Memory B cell (primary cell): ENCODE measurements around the gene LIMS1.

Source experiments
- ATAC-seq: fragments of 150-1000 bp; cut with Tn5 transposase; 2 replicates; pipeline ENCODE4 v1.10.0; 2021; ENCODE audit warnings: low read depth, mild to moderate bottlenecking, moderate library complexity
- DNase-seq, 2 donors: peaks; one replicate each; pipeline ENCODE4 v3.0.0; 2022; ENCODE audit warnings: low spot score in 2 of 2
- H3K27ac Mint-ChIP-seq: one replicate; pipeline ENCODE4 v1.8.0; 2022; ENCODE audit warnings: mild to moderate bottlenecking, moderate library complexity, mixed read lengths
- H3K27me3 Mint-ChIP-seq: one replicate; pipeline ENCODE4 v1.8.0; 2022; ENCODE audit warnings: mixed read lengths
- H3K36me3 Mint-ChIP-seq: one replicate; pipeline ENCODE4 v1.8.0; 2022; ENCODE audit warnings: mild to moderate bottlenecking, mixed read lengths
- H3K4me1 Mint-ChIP-seq: one replicate; pipeline ENCODE4 v1.8.0; 2022; ENCODE audit warnings: mixed read lengths
- H3K4me3 Mint-ChIP-seq: one replicate; pipeline ENCODE4 v1.8.0; 2022; ENCODE audit warnings: mild to moderate bottlenecking, moderate library complexity, mixed read lengths
- H3K9me3 Mint-ChIP-seq: one replicate; pipeline ENCODE4 v1.8.0; 2022; ENCODE audit warnings: mixed read lengths

Gene LIMS1

DNA sequence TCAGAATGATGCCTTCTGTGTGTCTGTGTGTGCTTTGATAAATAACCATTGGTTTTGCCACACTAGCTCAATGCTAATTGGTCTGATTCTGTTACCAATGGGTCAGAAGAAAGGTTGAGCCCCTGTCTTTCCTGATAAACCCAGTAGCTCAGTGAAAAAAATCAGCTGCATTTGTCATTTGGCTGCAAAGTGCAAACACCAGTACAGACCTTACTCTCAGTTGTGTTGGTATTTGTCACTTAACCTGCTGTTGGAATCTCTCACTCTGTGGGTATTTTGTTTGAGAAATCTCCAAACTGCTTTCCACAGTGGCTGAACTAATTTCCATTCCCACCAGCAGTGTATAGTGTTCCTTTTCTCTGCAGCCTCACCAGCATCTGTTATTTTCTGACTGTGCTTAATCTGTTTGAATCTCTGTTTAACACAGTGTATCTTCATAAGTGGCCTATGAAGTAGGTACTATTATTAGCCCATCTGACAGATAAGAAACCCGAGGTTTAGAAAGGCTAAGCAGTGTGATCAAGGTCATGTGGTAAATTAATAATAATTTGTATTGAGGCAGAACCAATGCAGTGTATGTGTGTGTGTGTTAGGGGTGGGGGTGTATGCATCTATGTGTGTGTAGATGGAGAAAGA lies 26.7 kb downstream of the LIMS1 start:
- ATAC-seq, result no peak
- no peaks in the 10 kb centered on the region for H3K27me3 Mint-ChIP-seq
- peaks cover 10% of the 10 kb centered on the region for H3K4me1 Mint-ChIP-seq
- no peak overlapping the region for H3K27ac Mint-ChIP-seq
- no peak for DNase-seq
- no peaks in the 10 kb centered on the region for H3K9me3 Mint-ChIP-seq
- H3K36me3 Mint-ChIP-seq, result peaks cover 5% of the 10 kb centered on the region
- no peak overlapping the region for H3K4me3 Mint-ChIP-seq

GRCh38 chr2:108562274-108562673 lies 28.0 kb downstream of the LIMS1 start:
- ATAC-seq (no peak), DNase-seq (no peak)
- Mint-ChIP-seq H3K4me3 (no peak overlapping the region), H3K27ac (no peak overlapping the region), H3K36me3 (peaks cover 5% of the 10 kb centered on the region), H3K27me3 (no peaks in the 10 kb centered on the region), H3K9me3 (no peaks in the 10 kb centered on the region), H3K4me1 (peaks cover 8% of the 10 kb centered on the region)

GRCh38 chr2:108564510-108564909 lies 30.2 kb downstream of the LIMS1 start:
- Mint-ChIP-seq H3K4me1 (peaks cover 14% of the 10 kb centered on the region), H3K36me3 (peaks cover 5% of the 10 kb centered on the region), H3K9me3 (no peaks in the 10 kb centered on the region), H3K27ac (no peak overlapping the region), H3K27me3 (no peaks in the 10 kb centered on the region), H3K4me3 (no peak overlapping the region)
- ATAC-seq (no peak), DNase-seq (no peak)

GRCh38 chr2:108565778-108566375 lies 31.6 kb downstream of the LIMS1 start:
- Mint-ChIP-seq H3K27ac (no peak overlapping the region), H3K36me3 (peaks cover 5% of the 10 kb centered on the region), H3K4me3 (no peak overlapping the region), H3K4me1 (peaks cover 13% of the 10 kb centered on the region), H3K9me3 (no peaks in the 10 kb centered on the region), H3K27me3 (no peaks in the 10 kb centered on the region)
- ATAC-seq, result peak; percentile 55
- DNase-seq, result no peak

DNA sequence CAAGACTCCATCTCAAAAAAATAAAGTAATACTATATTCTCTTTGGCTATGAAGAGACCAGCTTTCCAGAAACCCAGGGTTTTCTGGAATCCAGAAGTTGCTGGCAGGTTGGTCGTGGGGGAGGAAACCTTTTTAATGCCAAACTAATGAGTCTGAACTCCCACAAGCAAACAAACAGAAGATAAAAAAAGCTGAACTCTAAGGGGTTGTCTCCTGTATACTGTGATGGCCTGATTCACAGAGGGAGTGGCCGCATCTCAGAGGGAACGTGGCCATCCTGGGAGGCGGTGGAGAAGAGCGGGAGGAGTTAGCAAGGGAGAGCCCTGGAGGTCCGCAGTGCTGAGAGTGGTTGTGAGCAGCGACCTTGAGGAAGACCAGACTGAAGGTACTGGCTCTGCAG lies 36.1 kb downstream of the LIMS1 start:
- DNase-seq, result no peak
- Mint-ChIP-seq H3K36me3 (no peaks in the 10 kb centered on the region), H3K4me1 (peaks cover 32% of the 10 kb centered on the region)

DNA sequence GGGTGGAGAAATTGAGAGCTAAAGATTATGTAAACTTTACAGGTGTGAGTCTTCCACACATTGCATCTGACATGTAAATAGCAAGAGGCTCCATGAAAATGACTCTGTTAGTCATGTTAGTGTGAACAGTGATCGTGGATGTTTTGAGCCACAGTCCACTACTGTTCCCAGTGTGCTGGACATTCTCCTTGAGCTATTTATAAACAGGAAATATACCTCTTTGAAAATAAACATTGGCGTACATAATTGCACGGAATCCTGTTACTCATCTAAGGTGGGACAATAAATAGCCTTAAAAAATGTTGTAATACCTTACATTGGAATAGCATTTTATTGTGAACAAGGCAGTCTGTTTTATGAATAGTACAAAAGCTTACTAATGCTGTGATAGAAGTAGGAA lies 37.0 kb downstream of the LIMS1 start:
- H3K4me3 Mint-ChIP-seq, result no peak overlapping the region
- H3K27ac Mint-ChIP-seq, result no peak overlapping the region

More for the DNA sequence above, 36.1 kb downstream of the LIMS1 start:
- Mint-ChIP-seq H3K27me3 (no peaks in the 10 kb centered on the region), H3K27ac (no peak overlapping the region), H3K9me3 (no peaks in the 10 kb centered on the region), H3K4me3 (no peak overlapping the region)
- no peak for ATAC-seq

DNA sequence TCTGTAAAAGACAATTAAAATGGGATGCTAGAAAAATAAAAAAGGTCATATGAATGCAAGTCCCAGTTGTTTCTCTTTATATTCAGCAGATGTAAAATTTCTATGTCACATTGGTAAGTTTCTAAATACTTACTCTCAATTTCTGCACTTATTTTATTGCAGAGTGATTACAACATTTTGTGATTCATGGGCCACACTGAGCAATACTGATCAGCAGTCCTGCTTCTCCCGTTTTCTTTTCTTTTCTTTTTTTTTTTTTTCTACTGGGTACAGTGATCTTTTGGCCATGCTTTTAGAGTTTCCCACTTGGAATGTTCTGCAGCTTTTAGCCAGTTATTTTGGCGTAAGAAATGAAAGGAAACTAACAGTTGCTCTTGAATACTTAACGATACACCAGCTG lies 38.8 kb downstream of the LIMS1 start:
- no peak for ATAC-seq
- H3K4me1 Mint-ChIP-seq, result peaks cover 31% of the 10 kb centered on the region
- H3K9me3 Mint-ChIP-seq, result no peaks in the 10 kb centered on the region
- DNase-seq, result no peak
- H3K4me3 Mint-ChIP-seq, result no peak overlapping the region
- no peaks in the 10 kb centered on the region for H3K27me3 Mint-ChIP-seq
- H3K27ac Mint-ChIP-seq, result peak overlapping the region; percentile 21
- no peaks in the 10 kb centered on the region for H3K36me3 Mint-ChIP-seq

More for the DNA sequence above, 37.0 kb downstream of the LIMS1 start:
- H3K27me3 Mint-ChIP-seq, result no peaks in the 10 kb centered on the region
- no peaks in the 10 kb centered on the region for H3K36me3 Mint-ChIP-seq
- DNase-seq, result no peak
- no peaks in the 10 kb centered on the region for H3K9me3 Mint-ChIP-seq
- peaks cover 31% of the 10 kb centered on the region for H3K4me1 Mint-ChIP-seq
- ATAC-seq, result no peak

- H3K27ac Mint-ChIP-seq, result peak overlapping the region; percentile 47
- H3K4me1 Mint-ChIP-seq, result peaks cover 25% of the 10 kb centered on the region
- no peak overlapping the region for H3K4me3 Mint-ChIP-seq
- ATAC-seq, result no peak
- H3K9me3 Mint-ChIP-seq, result no peaks in the 10 kb centered on the region
- no peaks in the 10 kb centered on the region for H3K27me3 Mint-ChIP-seq
- DNase-seq, result no peak
- no peaks in the 10 kb centered on the region for H3K36me3 Mint-ChIP-seq
Observed at GRCh38 chr2:108574332-108574731, 40.1 kb downstream of the LIMS1 start.

DNA sequence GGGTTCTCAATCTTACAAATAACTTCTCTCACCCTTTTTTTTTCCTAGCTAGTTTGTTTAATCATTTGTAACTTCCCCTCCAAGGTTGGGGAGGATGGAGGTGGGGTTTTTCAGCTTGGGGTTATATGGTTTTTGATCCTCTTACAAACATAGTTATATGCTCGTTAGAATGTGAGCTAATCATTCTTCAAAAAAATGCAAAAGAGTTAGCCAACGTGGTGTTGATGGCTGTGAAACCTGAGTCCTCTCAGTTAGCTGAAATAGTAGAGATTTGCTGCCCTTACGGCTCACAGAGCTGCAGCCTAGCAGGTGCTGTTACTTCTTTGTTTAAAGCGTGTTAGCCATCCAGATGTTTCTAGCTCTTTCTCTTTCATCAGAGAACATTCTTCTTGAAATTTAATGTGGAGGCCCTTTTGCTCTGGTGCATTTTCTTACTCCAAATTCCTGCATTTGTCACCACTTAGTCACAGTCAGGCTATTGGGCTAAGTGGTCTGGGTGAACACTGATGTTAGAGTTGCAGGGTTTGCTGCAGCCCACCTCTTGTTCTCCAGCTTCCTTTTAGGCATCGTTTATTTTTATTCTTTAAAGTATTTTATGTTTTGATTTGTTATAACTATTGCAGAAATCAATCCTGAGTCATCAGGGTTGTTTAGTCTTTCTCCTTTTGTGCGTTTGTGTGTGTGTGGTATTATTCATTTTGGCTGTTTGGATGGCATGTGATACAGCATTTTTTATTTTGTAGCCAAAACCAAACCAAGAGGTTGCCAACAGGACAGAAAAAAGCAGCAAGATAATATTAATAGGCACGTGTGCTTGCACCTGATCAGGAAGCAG lies 41.1 kb downstream of the LIMS1 start:
- no peaks in the 10 kb centered on the region for H3K9me3 Mint-ChIP-seq
- peaks cover 32% of the 10 kb centered on the region for H3K4me1 Mint-ChIP-seq
- H3K27me3 Mint-ChIP-seq, result no peaks in the 10 kb centered on the region
- no peak for DNase-seq
- no peaks in the 10 kb centered on the region for H3K36me3 Mint-ChIP-seq
- peak overlapping the region; percentile 58 for H3K27ac Mint-ChIP-seq
- peak; percentile 63 for ATAC-seq
- peak overlapping the region; percentile 4 for H3K4me3 Mint-ChIP-seq

GRCh38 chr2:108577099-108577498 lies 42.8 kb downstream of the LIMS1 start:
- ATAC-seq, result no peak
- H3K4me3 Mint-ChIP-seq, result no peak overlapping the region
- H3K9me3 Mint-ChIP-seq, result no peaks in the 10 kb centered on the region
- H3K27me3 Mint-ChIP-seq, result no peaks in the 10 kb centered on the region
- H3K36me3 Mint-ChIP-seq, result no peaks in the 10 kb centered on the region
- peaks cover 32% of the 10 kb centered on the region for H3K4me1 Mint-ChIP-seq
- no peak for DNase-seq
- H3K27ac Mint-ChIP-seq, result no peak overlapping the region

- no peaks in the 10 kb centered on the region for H3K9me3 Mint-ChIP-seq
- peaks cover 32% of the 10 kb centered on the region for H3K4me1 Mint-ChIP-seq
- H3K4me3 Mint-ChIP-seq, result peak overlapping the region; percentile 57
- peak; percentile 39 for ATAC-seq
- no peaks in the 10 kb centered on the region for H3K27me3 Mint-ChIP-seq
- H3K36me3 Mint-ChIP-seq, result no peaks in the 10 kb centered on the region
- no peak for DNase-seq
- peak overlapping the region; percentile 93 for H3K27ac Mint-ChIP-seq
Observed at GRCh38 chr2:108579623-108580022, 45.4 kb downstream of the LIMS1 start.

- Mint-ChIP-seq H3K4me1 (peaks cover 30% of the 10 kb centered on the region), H3K36me3 (no peaks in the 10 kb centered on the region), H3K4me3 (peak overlapping the region; percentile 7), H3K27ac (peak overlapping the region; percentile 93), H3K27me3 (no peaks in the 10 kb centered on the region), H3K9me3 (no peaks in the 10 kb centered on the region)
- no peak for DNase-seq
- ATAC-seq, result no peak
Observed at GRCh38 chr2:108580050-108580449, 45.8 kb downstream of the LIMS1 start.

GRCh38 chr2:108583903-108584520 lies 49.7 kb downstream of the LIMS1 start:
- Mint-ChIP-seq H3K36me3 (no peaks in the 10 kb centered on the region), H3K4me3 (peak overlapping the region; percentile 11), H3K27ac (peak overlapping the region; percentile 87), H3K4me1 (peaks cover 42% of the 10 kb centered on the region), H3K9me3 (no peaks in the 10 kb centered on the region), H3K27me3 (no peaks in the 10 kb centered on the region)
- ATAC-seq (peak; percentile 80), DNase-seq (peak; percentile 41 to 67)

DNA sequence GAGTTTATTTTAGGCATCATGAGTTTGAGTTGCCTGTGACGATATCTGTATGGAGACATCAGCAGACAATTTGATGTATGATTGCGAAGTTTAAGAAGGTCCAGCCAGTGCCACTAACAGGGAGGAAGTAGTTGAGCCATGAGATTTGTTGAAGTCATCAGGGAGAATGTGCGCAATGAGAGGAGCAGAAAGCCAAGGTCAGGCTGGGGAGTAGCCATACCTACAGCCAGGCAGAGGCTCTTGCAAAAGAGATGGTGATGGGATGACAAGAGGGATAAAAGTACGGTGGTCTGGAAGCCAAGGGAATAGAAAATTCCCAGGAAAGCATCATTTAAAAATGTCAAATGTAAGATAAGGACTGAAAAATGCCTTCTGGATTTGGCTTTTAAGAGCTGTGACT lies 51.2 kb downstream of the LIMS1 start:
- H3K4me1 Mint-ChIP-seq, result peaks cover 44% of the 10 kb centered on the region
- H3K9me3 Mint-ChIP-seq, result no peaks in the 10 kb centered on the region
- H3K4me3 Mint-ChIP-seq, result no peak overlapping the region
- no peak for ATAC-seq
- H3K27ac Mint-ChIP-seq, result peak overlapping the region; percentile 10
- no peaks in the 10 kb centered on the region for H3K27me3 Mint-ChIP-seq
- no peak for DNase-seq
- no peaks in the 10 kb centered on the region for H3K36me3 Mint-ChIP-seq
